Erythroblast (primary cell): Measurements from ENCODE around the gene BCAT1.

ENCODE experiments used
- GATA1 ChIP-seq: IDR thresholded peaks from 2 replicates; pipeline ENCODE4 v1.6.1; 2011; ENCODE audit warnings: low read depth, mild to moderate bottlenecking, control low read depth, low read length, moderate library complexity
- POLR2A ChIP-seq: IDR thresholded peaks from 2 replicates; pipeline ENCODE4 v1.6.1; 2011; ENCODE audit warnings: mild to moderate bottlenecking, low read length

DNA sequence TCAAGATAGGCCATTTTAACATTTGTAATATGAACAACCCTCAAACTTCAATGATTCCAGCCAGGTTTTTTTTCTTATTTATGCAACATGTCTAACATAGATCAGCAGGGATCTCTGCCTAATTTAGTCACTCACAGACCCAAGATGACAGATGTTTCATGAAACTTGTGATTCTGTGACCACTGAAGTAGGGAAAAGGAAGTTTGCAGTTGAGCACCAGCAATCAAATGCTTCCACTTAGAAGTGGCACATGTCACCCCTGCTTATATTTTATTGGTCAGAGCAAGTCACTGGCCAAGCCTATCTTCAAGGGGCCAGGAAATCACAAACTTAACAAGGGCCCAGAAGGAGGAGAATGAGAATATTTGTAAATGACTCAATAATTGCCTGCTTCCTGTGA, 150.6 kb downstream of the BCAT1 start:
- TF ChIP-seq POLR2A: no peak
- TF ChIP-seq GATA1: no peak
